DMS53 (cell line): ENCODE measurements around the gene RNF207.

Source experiments
- DNase-seq: peaks from one replicate; lab custom pipeline; 2025; lab: John Stamatoyannopoulos, UW

The RNF207 gene

DNA sequence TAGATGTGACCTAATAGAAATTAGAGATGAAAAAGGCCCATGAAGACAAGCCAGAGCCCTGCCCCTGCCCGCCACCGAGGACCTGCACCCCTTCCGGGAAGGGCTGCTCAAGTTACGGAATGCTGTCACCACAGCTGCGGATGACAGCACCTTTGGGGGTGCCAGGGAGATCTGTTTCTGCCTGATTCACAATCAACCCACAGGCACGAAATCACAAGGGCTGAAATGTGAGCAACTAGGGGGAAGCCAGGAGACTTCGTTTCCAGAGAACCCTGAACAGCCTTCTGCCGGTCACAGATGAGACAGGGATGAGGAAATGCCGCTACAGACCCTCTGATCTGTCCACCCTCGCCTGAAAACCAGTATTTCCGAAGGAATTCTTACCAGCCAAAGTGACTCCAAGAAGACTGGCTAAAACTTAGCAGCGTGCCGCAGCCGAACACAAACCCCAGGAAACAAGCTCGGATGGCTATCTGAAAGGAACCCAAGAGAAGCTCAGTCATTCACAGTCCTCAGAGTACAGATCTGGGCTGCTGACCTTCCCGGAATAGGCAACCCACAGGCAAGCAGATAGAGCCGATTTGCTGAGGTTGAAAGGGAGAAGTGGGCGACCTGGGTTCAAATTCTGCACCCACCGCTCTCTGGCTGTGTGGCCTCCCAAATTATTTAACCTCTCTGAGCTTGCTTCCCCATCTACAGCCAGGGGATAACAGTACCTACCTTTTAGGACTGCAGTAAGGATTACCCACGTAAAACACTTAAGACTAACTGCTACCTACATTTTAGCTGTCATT, 28.8 kb downstream of the RNF207 start:
- no peak for DNase-seq

DNA sequence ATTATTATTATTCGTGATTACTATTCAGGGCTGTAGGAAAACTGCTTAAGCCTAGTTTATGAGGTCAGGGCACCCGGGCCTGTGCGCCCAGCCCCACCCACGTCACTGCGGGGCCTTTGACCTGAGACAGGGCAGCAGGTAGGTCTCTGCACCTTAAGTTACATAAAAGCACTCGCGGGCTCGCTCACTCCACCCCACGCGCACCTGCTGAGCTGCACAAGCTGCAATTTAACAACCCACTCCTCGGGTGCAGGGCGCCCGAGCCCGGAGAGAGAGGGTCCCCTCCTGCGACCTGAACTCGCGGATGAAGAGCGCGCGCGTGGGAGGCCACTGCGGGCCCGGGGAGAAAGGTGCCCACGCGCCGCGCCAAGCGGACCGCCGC, 29.4 kb downstream of the RNF207 start:
- peak; percentile 68 for DNase-seq

DNA sequence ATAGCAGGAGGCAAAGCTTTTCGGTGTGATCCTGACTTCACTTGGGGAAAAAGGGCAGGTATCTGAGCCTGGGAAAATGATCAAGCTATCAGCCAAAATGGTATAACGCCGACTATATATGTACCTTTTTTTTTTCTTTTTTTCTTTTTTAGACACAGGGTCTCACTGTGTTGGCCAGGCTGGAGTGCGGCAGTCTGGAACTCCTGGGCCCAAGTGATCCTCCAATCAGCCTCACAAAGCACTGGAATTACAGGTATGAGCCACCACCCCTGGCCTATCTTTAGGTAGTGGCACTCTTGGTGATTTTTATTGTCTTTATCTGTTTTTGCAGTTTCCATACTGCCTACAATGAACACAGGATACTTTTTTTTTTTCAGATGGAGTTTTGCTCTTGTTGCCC, 31.2 kb downstream of the RNF207 start:
- DNase-seq, result no peak

DNA sequence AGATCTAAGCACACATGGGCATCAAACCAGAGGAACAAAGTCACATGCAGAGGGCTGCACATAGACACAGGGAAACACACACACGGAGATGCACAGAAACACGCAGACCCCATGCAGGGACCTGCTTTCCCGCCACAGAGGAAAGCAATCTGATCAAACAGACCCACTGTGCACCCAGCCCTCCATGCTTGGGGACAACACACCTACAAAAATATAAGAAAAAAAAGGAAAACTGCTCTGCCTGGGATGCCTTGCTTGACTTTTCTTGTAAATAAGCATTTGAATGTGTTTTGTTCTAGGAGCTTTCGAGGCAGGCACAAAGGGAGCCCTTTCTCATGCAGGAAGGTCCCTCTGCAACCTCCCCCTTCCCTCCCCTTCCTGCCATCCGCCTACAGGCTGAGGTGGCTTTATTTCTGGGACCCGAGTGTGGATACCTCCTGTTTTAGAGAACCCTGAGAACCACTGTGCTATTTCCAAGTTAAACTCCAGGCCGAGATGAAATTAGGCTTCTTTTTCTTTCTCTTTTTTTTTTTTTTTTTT, 33.4 kb downstream of the RNF207 start:
- no peak for DNase-seq

DNA sequence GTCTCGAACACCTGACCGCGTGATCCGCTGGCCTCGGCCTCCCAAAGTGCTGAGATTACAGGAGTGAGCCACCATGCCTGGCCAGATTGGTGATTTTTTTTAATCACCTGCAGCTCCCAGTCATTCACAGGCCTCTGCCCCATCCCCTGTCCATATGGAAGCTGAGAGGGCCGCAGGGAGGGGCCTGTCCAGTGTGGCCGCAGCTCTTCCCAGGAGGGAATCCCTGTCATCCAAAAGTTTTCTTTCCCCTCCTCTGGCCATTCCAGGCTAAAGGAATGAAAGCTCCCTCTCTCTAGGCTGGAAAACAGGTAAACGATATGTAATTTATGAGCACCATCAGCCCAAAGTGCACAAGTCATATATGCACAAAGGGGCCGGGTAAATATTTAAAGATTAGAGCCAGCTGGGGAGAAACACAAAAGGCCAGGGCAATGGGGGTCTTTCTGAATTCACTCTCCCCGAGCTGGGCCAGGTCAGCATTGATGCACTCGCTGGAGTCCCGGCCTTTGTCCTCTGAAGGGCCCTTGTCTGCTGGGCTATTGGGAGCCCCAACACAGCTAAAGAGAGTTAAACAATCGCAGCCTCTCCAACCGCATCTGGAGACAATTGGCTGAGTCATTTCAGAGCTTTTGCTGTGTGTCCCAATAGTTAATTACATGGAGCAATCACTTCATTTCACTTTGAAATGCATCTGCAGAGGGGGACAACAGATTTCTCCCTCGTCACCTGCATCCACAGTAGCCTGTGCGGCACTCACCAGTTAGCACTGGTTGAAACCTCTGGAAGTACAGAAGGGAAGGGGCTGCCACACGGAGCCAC, 34.2 kb downstream of the RNF207 start:
- peak; percentile 66 for DNase-seq

DNA sequence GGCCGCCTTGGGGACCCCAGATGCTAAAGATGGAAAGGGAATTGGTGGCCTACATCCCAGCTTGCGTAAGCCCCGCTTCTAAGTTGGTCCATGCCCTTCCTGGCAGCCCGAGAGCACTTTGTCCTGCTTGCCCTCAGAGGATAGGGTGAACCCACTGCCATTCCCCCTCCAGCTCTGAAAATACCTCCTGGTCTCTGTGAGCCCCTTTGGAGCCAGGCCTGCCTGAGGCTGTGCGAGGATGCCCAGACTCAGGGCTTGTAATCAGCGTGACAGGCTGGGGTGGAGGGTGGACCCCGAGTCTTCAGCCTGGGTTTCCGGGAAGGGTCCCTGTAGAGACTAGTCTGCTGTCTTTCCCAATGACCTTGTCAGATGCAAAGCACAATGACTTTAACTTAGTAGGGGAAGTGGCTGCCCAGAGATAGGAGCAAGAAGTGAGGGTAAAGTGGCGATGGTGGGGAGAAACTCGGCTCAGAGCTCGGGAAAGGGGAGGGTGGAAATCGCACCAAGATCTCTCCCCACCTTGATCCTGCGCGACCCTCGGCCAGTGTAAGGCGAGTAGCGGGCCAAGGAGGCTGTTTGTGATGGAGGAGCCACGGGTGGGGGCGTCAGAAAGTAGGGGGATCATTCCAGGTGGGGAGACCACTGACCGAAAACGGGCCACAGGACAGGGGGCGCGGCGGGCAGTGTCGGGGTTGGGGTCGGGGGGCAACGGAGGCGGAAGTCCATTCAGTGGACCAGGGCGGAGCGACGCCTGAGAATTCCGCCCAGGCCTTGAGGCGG, 35.4 kb downstream of the RNF207 start:
- no peak for DNase-seq

DNA sequence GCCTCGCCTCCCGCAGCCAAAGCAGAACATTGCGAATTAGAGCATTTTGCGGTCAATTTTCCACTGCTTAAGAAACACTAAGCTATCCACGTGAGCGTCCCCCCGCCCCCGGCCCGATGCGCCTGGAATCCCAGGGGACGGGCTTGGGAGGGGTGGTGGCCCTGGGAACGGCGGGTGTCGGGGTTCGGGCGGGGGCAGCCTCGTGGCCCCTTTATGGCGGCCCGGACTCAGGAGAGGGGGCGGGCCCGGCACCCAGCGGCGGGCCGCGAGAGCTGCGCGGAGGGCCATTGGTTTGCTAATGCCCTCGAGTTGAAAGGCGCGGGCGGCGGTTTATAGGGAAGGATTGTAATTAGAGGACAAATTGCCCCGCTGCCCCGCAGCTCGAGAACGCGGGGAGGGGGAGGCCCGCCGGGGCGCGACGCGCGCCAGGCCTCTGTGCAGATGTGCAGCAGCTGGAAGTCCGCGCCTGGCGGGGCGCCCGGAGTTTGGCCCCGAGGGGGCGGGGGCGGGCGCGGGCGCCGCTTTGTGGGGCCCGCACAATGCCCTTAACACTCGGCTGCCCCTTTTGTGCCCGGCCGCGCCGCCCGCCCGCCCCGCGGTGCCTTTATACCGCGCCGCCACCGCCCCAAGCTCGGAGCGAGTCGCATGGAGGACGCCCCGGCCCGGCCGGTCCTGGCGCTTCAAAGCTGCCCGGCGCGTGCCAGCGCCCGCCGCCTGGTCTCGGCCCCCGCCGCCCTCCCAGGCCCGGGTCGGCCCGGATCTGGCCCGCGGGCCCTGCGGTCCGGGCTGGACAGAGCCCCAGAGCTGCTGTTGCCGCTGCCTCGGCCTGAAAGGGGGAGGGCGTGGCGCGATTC, 36.2 kb downstream of the RNF207 start:
- DNase-seq, result peak; percentile 58

DNA sequence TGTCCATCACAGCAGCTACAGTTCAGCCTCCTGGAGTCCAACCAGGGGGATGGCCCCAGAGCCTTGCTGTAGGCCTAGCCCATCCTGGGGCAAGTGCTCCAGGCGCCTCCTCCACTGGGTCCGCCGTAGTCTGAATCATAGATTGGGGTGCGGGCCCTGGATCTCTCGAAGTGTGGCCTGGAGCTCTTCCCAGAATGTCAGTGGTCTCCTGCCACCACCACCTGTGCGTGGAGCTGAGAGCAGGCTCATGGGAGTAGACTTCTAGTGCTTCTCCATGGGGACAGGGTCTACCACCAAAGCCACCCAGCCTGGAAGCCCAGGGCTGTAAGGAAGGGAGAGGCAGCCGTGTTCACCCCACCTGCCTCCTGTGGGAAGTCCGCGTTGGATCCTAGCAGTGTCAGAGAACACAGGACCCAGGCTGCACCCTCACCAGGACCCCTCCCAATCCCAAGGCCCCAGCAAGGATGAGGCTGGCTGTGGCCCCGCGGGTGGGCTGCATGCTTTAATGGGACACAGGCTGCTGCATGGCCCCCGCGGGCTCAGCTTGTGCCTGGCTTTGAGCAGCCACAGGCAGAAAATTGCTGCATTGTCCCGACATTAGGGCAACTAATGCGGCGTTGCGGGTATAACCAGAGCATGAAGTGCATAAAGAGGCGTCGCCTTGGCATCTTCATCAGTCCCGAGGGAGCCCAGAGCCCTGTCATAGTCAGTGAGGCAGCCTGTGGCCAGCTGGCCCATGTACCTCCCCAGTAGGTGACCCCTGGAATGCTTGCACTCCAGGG, 37.3 kb downstream of the RNF207 start:
- no peak for DNase-seq

DNA sequence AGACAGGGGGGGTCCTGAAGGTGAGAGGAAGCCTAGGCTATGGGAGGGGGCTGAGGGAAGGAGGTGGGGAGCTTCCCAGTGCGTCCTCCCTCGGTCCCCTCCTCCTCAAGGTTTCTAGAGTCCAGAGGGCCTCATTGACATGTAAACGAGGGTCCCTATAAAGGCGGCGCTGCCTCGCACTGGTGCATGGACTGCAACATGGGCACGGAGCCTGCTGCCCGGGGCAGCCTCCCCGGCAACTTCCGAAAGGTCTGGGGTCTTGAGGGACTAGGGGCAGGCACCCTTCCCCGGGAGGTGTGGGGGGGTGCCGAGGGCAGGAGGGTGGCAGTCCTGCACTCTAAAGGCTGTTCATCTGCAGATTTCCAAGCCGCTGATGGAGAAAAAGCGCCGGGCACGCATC, 38.1 kb downstream of the RNF207 start, which contains the start of gene HES3:
HES3 (plus strand) TSS at position 187 of the 400 bp plus-strand sequence; CDS start at position 374, 187 bp downstream.
- DNase-seq, result no peak

DNA sequence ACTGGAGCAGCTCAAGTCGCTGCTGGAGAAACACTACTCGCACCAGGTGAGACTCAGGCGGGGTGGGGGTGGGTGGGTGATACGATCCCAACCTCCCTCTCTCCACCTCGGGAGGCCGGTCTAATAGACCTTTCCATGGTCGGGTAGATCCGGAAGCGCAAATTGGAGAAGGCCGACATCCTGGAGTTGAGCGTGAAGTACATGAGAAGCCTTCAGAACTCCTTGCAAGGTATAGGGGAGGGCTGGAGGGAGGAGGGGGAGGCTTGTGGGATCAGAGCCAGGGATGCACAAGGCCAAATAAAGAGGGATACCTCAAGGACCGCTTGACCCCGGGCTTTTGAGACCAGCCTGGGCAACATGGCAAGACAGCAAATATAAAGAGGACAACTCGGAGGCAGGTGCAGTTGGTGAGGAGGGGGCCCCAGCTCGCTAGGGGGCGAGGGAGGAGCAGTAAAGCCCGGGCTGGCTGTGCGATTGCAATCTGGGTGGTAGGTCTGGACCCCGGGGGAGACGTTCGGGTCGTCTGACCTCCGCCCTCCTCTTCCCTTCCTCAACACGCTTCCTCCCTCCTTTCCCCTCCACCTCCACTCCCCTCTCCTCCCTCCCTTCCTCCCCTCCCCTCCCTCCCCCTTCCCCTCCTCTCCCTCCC, 38.6 kb downstream of the RNF207 start:
- peak; percentile 51 for DNase-seq

DNA sequence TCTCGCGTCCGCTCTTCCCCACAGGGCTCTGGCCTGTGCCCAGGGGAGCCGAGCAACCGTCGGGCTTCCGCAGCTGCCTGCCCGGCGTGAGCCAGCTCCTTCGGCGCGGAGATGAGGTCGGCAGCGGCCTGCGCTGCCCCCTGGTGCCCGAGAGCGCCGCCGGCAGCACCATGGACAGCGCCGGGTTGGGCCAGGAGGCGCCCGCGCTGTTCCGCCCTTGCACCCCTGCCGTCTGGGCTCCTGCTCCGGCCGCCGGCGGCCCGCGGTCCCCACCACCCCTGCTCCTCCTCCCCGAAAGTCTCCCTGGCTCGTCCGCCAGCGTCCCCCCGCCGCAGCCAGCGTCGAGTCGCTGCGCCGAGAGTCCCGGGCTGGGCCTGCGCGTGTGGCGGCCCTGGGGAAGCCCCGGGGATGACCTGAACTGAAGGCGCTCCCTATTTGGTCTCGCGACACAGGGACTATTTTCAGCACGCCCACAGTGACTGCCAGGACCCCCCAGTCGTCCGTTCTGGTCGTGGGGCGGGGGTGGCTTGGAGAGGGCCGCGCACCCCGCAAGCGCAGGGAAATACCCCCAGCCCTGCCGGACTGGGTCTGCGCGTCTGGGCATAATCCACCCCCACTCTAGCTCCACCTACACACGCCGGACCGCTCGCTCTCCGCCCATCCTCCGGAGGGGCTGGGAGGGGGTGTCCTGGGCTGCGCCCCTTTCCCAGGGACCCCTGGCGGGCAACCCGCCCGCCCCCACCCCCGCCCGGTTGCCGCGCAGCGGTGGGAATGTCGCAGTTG, 39.4 kb downstream of the RNF207 start:
- DNase-seq, result peak; percentile 93

DNA sequence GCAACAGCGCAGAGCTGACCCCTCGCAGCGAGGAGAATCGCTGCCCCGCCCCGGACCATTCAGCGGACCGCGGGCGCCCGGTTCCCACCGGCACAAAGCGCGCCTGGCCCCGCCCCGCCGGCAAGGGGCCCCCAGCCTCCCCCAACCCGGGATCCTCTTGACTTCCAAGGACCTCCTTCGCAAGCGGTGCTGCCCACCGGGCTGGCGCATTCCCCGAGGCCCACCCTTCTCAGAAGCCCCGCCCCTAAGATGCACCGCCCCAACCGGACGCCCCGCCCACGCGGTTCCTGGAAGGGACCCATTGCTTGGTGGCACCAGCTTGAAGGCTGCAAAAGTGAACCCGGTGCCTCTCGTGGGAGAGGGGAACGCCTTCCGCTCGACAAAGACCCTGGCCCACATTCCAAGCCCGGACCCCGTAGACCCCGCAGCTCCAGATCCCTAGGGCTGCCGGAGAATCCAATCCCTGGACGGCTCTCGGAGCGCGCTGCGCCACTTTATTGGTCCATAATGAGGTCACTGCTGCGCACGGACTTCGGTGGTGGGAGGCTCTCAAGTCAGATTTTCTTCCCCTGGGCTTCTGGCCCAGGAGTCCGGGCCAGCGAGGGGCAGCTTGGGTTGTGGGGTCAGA, 40.1 kb downstream of the RNF207 start:
- peak; percentile 88 for DNase-seq

DNA sequence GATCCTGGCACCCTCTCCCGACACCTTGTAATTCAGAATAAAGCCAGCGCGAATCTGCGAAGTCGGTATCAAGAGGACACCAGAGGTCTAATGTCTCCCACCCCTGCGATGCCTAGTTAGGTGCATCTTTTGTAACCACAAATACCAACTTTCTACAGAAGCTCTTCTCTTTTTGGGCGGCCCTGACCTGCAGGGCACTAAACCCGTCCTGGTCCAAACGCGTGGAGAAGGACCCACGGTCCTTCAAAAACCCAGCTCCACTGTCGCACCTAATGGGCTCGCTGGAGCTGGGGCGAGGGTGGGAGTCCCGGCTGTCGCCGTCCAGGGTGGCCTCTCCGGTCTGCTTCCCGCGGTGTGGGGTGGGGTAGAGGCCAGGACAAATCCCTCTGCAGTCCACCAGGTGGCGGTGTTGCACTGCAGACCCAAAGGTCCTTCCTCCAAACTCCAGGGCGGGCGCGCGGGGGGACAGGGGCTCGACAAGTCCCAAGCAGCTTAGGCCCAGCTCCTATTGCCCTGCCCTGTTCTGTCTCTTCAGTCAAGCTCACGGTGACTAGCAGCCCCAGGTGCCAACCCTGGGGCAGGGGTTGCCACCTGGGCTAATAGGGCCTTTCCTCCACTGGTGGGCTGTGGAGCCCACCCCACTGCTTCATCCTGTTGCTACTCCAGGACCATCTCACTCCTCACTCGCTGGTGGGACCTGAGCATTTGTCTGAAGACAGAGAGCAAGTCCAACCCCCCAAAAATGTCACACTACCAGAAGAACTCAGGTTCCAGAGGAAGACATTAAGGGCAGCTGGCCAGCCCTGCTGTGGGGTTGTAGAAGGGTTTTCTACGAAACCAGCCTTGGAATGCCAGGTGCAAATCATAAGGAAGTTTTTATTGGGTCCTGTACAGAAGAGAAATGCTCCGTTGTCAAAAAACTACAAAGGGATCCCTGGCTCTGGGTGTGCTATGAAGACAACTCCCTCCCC, 40.9 kb downstream of the RNF207 start:
- peak; percentile 92 for DNase-seq

DNA sequence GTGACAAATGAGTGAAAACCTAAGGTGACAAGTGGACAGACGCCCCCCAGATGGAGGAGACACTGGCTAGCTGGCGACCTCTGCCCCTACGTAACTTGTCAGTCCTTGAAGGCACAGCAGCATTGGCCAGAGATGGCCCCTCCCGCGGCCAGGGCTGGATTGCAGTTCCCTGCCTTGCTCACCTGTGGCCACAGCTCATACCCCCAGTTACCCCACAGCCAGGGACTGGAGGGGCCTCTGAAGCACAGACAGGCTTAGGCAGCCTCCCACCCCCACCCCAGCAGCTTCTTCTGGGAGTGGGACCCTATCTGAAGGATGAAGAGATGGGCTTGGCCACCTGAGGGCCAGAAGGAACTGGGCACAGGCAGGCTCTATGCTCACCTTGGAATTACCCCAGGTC, 41.7 kb downstream of the RNF207 start:
- DNase-seq, result no peak

DNA sequence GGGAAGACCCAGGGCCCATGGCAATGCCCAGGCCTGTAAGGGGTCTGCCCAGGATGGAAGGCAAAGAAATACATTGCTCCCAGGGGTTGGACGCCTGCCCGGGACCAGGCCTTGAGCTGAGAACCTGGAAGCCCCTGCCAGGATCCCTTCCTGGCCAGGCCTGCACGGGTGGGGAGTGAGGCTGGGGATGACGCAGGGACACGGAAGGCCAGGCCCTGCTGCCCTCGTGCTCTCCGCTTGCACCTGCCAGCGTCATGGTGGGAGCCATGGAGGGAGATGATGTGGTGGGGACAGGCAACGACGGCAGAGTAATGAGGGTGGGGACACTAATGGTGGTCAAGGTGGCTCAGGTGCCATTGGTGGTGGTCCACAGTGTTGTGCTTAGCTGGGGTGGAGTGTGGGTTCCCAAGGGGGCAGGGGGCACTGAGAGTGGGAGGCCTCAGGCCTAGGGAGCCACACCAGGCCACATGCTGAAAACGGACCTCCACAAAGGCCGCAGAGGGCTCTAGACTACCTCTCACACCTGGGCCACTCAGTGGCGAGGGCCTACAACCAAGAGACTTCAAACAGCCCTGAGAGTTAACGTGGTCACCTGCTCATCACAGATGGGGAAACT, 42.4 kb downstream of the RNF207 start:
- DNase-seq, result no peak

DNA sequence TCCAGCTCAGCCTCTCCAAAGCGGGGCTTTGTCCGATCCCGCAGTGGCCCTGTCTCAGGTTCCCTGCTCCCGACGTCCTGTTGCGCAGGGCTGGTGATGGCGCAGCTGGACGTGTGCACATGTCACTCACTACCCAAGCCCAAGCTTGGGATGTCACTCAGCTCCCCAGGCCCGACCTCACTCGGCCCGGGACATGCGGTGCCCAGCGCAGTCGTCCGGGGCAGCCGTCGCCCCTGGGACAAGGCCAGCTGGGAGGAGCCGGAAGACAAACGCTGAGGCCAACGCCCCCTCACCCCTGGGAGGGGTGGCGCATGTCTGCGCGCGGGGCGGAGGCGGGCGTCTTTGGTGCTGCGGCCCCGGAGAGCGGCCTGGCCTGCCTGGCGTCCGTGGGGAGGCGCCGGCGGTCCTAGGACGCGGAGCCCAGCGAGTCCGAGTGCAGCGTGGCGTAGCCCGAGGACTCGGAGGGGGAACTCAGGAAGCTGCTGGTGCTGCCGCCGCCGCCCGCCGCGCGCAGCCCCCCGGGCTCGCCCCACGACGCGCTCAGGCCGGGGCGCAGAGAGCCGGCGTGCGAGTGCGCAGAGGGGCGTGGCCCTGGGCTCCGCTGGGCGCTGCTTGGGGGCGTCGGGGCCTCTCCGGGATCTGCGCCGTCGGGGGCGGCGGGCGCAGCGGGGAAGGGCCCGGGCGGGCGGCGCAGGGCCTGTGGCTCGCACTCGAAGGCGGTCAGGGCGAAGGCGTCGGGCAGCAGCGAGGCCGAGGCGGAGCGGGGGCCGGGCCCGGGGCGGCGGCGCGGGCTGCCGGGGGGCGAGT, 43.2 kb downstream of the RNF207 start:
- peak; percentile 65 for DNase-seq
